Uterus (tissue), 2 donors: ENCODE results near the gene DPH1.

ENCODE experiments used
- POLR2A ChIP-seq, 2 donors: fragments of 450-650 bp; IDR thresholded peaks; one replicate each; pipeline ENCODE4 v1.6.1; 2016; ENCODE audit warnings: antibody characterized with exemption in 2 of 2, mild to moderate bottlenecking in 1 of 2, moderate library complexity in 1 of 2
- TF ChIP-seq, protein P1 (sequence below), 4 experiments: fragments of 200-600 bp in 2 of 4; fragments of 450-650 bp in 2 of 4; sonication (generic) in 2 of 4; IDR thresholded peaks; one replicate each; pipeline ENCODE4 v1.5.1; 2016 to 2019; ENCODE audit warnings: antibody characterized with exemption in 4 of 4, mild to moderate bottlenecking in 2 of 4, moderate library complexity in 1 of 4

DNA sequence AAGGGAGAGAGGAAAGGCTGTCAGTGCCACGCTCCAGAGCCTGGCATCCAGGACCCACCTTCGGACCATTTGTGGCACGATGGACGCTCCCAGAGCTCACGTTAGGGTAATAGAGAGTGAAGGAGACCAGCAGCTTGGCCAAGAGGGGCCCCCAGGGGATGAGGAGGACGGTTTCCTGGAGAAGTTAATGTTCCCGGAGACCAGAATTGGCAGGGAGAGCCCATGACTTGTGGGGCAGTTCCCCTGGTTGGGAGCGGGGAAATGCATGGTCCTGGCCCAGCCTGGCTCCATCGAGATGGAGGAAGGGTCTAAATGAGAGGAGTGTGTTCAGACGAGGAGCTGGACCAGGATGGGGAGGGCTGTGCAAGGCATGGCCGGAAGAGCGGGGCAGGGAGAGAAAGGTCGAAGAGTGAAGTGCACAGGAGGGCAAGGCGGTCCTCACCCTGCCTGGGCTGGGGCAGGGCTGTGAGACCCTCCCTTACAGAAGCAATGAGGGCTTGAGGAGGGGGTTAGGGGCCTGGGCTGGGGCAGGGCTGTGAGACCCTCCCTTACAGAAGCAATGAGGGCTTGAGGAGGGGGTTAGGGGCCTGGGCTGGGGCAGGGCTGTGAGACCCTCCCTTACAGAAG, 22.1 kb downstream of the DPH1 start:
- no peak for TF ChIP-seq POLR2A (IDR thresholded peaks at IDR 0.05)
- TF ChIP-seq, protein P1, sequence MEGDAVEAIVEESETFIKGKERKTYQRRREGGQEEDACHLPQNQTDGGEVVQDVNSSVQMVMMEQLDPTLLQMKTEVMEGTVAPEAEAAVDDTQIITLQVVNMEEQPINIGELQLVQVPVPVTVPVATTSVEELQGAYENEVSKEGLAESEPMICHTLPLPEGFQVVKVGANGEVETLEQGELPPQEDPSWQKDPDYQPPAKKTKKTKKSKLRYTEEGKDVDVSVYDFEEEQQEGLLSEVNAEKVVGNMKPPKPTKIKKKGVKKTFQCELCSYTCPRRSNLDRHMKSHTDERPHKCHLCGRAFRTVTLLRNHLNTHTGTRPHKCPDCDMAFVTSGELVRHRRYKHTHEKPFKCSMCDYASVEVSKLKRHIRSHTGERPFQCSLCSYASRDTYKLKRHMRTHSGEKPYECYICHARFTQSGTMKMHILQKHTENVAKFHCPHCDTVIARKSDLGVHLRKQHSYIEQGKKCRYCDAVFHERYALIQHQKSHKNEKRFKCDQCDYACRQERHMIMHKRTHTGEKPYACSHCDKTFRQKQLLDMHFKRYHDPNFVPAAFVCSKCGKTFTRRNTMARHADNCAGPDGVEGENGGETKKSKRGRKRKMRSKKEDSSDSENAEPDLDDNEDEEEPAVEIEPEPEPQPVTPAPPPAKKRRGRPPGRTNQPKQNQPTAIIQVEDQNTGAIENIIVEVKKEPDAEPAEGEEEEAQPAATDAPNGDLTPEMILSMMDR (IDR thresholded peaks at IDR 0.05): no peak
